Neural cell (in vitro differentiated cells): ENCODE results near the gene CDH5. TPM values are rescaled to one million over a fixed set of nuclear protein-coding genes. Genes with fewer than 3 reads are reported as not detected.

Experiments
- H2AFZ ChIP-seq: fragments of 200-600, 300-800 bp; sonication (generic), shearing (Covaris generic); 2 replicates; pipeline ENCODE4 v1.6.0; 2014; ENCODE audit warnings: low read depth, mild to moderate bottlenecking, antibody characterized with exemption, low read length, moderate library complexity
- H3F3A ChIP-seq: fragments of 200-600 bp; shearing (Covaris generic); 2 replicates; pipeline ENCODE4 v1.6.1; 2016; ENCODE audit warnings: mild to moderate bottlenecking, moderate library complexity, mixed read lengths, antibody characterized with exemption, low read length; ENCODE audit not compliant: insufficient read depth, poor library complexity, severe bottlenecking
- H3K27ac ChIP-seq: fragments of 200-600, 300-800 bp; sonication (generic), shearing (Covaris generic); 2 replicates; pipeline ENCODE4 v1.5.1; 2014; ENCODE audit warnings: mild to moderate bottlenecking, low read length, moderate library complexity
- H3K27me3 ChIP-seq: fragments of 300-800, 200-600 bp; sonication (generic), shearing (Covaris generic); 2 replicates; pipeline ENCODE4 v1.6.0; 2014; ENCODE audit warnings: mild to moderate bottlenecking, low read depth, low read length, moderate library complexity; ENCODE audit not compliant: insufficient read depth
- H3K36me3 ChIP-seq: fragments of 300-800, 200-600 bp; sonication (generic), shearing (Covaris generic); 2 replicates; pipeline ENCODE4 v1.5.1; 2014; ENCODE audit warnings: mild to moderate bottlenecking, antibody characterized with exemption, low read length, moderate library complexity; ENCODE audit not compliant: insufficient read depth
- H3K4me2 ChIP-seq: fragments of 300-800, 200-600 bp; sonication (generic), shearing (Covaris generic); 2 replicates; pipeline ENCODE4 v1.6.0; 2014; ENCODE audit warnings: mild to moderate bottlenecking, low read length
- H3K4me3 ChIP-seq: fragments of 300-800, 200-600 bp; sonication (generic), shearing (Covaris generic); 2 replicates; pipeline ENCODE4 v1.5.1; 2014; ENCODE audit warnings: mild to moderate bottlenecking, low read length, moderate library complexity
- H3K79me2 ChIP-seq: fragments of 200-600 bp; shearing (Covaris generic); replicated peaks from 2 replicates; pipeline ENCODE4 v1.6.0; 2014; ENCODE audit warnings: mild to moderate bottlenecking, low read length, moderate library complexity; ENCODE audit not compliant: insufficient read depth
- H3K9ac ChIP-seq: fragments of 300-800, 200-600 bp; sonication (generic), shearing (Covaris generic); 2 replicates; pipeline ENCODE4 v1.6.1; 2016; ENCODE audit warnings: mild to moderate bottlenecking, low read length, mixed read lengths
- H3K9me2 ChIP-seq: fragments of 200-600 bp; shearing (Covaris generic); 2 replicates; pipeline ENCODE4 v1.6.1; 2016; ENCODE audit warnings: mild to moderate bottlenecking, low read length, mixed read lengths; ENCODE audit not compliant: insufficient read depth
- H3K9me3 ChIP-seq: fragments of 200-600, 300-800 bp; sonication (generic), shearing (Covaris generic); 2 replicates; pipeline ENCODE4 v1.6.1; 2016; ENCODE audit warnings: mild to moderate bottlenecking, mixed run types, low read length, moderate library complexity, mixed read lengths
- H4K20me1 ChIP-seq: fragments of 200-600 bp; shearing (Covaris generic); 2 replicates; pipeline ENCODE4 v1.6.1; 2016; ENCODE audit warnings: mild to moderate bottlenecking, mixed run types; ENCODE audit not compliant: insufficient read depth
- EP300 ChIP-seq: fragments of 450-650 bp; conservative IDR thresholded peaks from 2 replicates; pipeline ENCODE4 v1.6.1; 2014; ENCODE audit warnings: antibody characterized with exemption, mild to moderate bottlenecking, moderate library complexity; ENCODE audit not compliant: poor library complexity, severe bottlenecking
- EZH2 ChIP-seq: fragments of 200-600, 300-800 bp; shearing (Covaris generic), sonication (generic); IDR thresholded peaks from 2 replicates; pipeline ENCODE4 v1.6.1; 2014; ENCODE audit warnings: antibody characterized with exemption, low read length, borderline replicate concordance, mild to moderate bottlenecking; ENCODE audit not compliant: insufficient read depth, poor library complexity, severe bottlenecking
- MXI1 ChIP-seq: fragments of 450-650 bp; conservative IDR thresholded peaks from 2 replicates; pipeline ENCODE4 v1.6.1; 2014; ENCODE audit warnings: antibody characterized with exemption, mild to moderate bottlenecking; ENCODE audit not compliant: poor library complexity, severe bottlenecking
- POLR2AphosphoS5 ChIP-seq: IDR thresholded peaks from 2 replicates; pipeline ENCODE4 v1.6.1; 2012
- RAD21 ChIP-seq: fragments of 450-650 bp; conservative IDR thresholded peaks from 2 replicates; pipeline ENCODE4 v1.6.1; 2014; ENCODE audit warnings: antibody characterized with exemption, mild to moderate bottlenecking, moderate library complexity
- SMC3 ChIP-seq: fragments of 450-650 bp; conservative IDR thresholded peaks from 2 replicates; pipeline ENCODE4 v1.6.1; 2014; ENCODE audit warnings: antibody characterized with exemption, mild to moderate bottlenecking, moderate library complexity; ENCODE audit not compliant: poor library complexity
- TAF1 ChIP-seq: IDR thresholded peaks from 2 replicates; pipeline ENCODE4 v1.6.1; 2012; ENCODE audit warnings: low read depth
- polyA plus RNA-seq: library from polyadenylated mRNA; depleted of rRNA; stranded (reverse); fragments of >200 nt; gene quantifications from 2 replicates; pipeline ENCODE4 v1.2.3, GENCODE V29; 2014
- TF ChIP-seq, protein P1 (sequence below): IDR thresholded peaks from 2 replicates; pipeline ENCODE4 v1.6.1; 2012; ENCODE audit warnings: borderline replicate concordance
- TF ChIP-seq, protein P2 (sequence below): fragments of 450-650 bp; IDR thresholded peaks from 2 replicates; pipeline ENCODE4 v1.5.1; 2014; ENCODE audit warnings: antibody characterized with exemption, mild to moderate bottlenecking, moderate library complexity; ENCODE audit not compliant: poor library complexity, severe bottlenecking

Gene CDH5
- polyA plus RNA-seq, 1 donor from 2014 or later = not detected

DNA sequence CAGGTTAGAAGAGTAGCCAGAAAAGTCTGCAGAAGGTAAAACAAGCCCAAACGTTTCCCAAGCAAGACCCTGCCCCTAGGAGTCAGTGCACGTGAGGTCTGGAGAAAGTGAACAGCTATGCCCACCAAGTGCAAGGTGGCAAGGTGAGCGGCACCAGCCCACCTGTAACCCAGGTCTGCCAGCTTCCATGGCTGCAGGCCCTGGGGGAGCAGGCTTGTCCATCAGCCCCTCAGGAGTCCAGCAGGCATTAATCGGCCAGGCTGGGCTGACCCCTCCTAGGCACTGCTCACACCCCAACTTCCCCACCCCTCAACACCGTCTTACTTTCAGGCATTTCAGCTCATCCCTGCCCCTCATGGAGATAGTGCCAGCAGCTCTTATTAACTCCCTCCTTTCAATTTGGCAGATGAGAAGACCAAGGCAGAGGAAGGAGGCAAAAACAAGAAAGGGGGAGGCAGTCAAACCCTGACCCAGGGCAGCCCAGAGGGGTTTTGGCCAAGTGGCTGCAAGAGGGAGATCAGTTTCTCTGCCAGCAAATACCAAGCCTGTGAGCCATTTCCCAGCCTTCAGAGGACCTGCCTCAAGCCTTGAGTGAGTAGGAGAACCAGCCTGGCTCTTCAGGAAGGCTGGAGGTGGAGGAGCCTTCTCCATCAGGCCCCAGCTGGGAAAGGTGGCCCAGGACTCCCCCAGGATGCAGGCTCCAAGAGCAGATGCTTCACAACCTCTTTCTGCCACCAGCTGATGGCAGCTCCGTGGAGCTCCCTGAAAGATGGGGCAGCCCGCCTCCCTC is 75.3 kb downstream of the CDH5 start:
- H3K27ac ChIP-seq = no peak overlapping the region
- no peaks in the 10 kb centered on the region for H3F3A ChIP-seq
- H2AFZ ChIP-seq = no peak overlapping the region

DNA sequence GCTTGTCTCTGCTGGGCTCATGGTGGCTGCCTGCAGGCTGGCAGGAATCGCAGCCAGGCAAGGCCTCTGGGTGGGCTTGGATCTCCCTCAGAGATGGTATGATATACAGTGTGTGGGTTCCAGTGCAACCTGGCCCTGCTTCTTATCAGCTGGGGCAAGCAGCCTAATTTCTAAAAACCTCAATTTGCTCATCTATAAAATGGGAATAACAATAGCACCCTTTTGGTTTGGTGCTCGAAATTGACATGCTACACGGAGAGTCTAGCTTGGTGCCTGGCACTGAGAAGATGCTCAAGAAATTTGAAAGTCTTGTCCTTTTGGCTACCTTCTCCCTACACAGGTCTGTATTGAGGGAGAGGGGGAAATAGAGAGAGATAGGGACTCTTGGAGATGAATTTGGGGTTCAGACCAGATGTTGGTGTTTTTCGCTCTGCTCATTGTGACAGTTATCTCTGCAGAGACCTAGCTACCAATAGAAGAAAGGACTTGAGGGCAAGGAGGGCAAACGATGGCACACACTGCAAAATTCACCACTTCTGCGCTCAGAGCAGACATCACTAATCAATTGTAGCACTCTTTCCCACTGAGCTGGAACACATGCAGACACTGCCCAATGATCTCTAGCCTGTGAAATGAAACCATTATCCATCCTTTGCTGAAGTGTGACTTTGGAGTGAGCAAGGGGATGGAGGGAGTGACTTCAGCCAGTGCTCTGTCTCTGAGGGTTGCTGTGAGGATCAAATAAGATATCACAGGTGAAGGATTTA is 76.2 kb downstream of the CDH5 start:
- H3K9ac ChIP-seq = no peak overlapping the region
- no peak overlapping the region for H3K4me3 ChIP-seq
- no peak overlapping the region for H3K27ac ChIP-seq
- H3K27me3 ChIP-seq = no peaks in the 10 kb centered on the region
- no peak overlapping the region for H2AFZ ChIP-seq
- no peak for TF ChIP-seq RAD21
- TF ChIP-seq, protein P1, sequence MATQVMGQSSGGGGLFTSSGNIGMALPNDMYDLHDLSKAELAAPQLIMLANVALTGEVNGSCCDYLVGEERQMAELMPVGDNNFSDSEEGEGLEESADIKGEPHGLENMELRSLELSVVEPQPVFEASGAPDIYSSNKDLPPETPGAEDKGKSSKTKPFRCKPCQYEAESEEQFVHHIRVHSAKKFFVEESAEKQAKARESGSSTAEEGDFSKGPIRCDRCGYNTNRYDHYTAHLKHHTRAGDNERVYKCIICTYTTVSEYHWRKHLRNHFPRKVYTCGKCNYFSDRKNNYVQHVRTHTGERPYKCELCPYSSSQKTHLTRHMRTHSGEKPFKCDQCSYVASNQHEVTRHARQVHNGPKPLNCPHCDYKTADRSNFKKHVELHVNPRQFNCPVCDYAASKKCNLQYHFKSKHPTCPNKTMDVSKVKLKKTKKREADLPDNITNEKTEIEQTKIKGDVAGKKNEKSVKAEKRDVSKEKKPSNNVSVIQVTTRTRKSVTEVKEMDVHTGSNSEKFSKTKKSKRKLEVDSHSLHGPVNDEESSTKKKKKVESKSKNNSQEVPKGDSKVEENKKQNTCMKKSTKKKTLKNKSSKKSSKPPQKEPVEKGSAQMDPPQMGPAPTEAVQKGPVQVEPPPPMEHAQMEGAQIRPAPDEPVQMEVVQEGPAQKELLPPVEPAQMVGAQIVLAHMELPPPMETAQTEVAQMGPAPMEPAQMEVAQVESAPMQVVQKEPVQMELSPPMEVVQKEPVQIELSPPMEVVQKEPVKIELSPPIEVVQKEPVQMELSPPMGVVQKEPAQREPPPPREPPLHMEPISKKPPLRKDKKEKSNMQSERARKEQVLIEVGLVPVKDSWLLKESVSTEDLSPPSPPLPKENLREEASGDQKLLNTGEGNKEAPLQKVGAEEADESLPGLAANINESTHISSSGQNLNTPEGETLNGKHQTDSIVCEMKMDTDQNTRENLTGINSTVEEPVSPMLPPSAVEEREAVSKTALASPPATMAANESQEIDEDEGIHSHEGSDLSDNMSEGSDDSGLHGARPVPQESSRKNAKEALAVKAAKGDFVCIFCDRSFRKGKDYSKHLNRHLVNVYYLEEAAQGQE = no peak
- TF ChIP-seq EZH2 = no peak
- TF ChIP-seq, protein P2, sequence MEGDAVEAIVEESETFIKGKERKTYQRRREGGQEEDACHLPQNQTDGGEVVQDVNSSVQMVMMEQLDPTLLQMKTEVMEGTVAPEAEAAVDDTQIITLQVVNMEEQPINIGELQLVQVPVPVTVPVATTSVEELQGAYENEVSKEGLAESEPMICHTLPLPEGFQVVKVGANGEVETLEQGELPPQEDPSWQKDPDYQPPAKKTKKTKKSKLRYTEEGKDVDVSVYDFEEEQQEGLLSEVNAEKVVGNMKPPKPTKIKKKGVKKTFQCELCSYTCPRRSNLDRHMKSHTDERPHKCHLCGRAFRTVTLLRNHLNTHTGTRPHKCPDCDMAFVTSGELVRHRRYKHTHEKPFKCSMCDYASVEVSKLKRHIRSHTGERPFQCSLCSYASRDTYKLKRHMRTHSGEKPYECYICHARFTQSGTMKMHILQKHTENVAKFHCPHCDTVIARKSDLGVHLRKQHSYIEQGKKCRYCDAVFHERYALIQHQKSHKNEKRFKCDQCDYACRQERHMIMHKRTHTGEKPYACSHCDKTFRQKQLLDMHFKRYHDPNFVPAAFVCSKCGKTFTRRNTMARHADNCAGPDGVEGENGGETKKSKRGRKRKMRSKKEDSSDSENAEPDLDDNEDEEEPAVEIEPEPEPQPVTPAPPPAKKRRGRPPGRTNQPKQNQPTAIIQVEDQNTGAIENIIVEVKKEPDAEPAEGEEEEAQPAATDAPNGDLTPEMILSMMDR = no peak
- TF ChIP-seq SMC3 = no peak
- TF ChIP-seq TAF1 = no peak
- no peak for TF ChIP-seq POLR2AphosphoS5
- TF ChIP-seq MXI1 = no peak
- H3K9me3 ChIP-seq = no peaks in the 10 kb centered on the region
- no peaks in the 10 kb centered on the region for H3K9me2 ChIP-seq
- H3K79me2 ChIP-seq = no peaks in the 10 kb centered on the region
- H3K36me3 ChIP-seq = no peaks in the 10 kb centered on the region
- H4K20me1 ChIP-seq = no peaks in the 10 kb centered on the region
- no peaks in the 10 kb centered on the region for H3F3A ChIP-seq
- H3K4me2 ChIP-seq = no peak overlapping the region

More for the DNA sequence above, 75.3 kb downstream of the CDH5 start:
- Histone ChIP-seq H3K79me2 (no peaks in the 10 kb centered on the region), H4K20me1 (no peaks in the 10 kb centered on the region), H3K27me3 (no peaks in the 10 kb centered on the region), H3K36me3 (no peaks in the 10 kb centered on the region), H3K9ac (no peak overlapping the region), H3K4me2 (no peak overlapping the region), H3K9me2 (no peaks in the 10 kb centered on the region), H3K4me3 (no peak overlapping the region), H3K9me3 (no peaks in the 10 kb centered on the region)
- TF ChIP-seq TAF1 (no peak), MXI1 (no peak), POLR2AphosphoS5 (no peak), EZH2 (no peak), SMC3 (no peak), EP300 (no peak), RAD21 (no peak)
- TF ChIP-seq, protein P2 = no peak
- TF ChIP-seq, protein P1 = no peak
